Mesodermal cell (in vitro differentiated cells): ENCODE results near the gene PDE8A.

Experiments
- H3K27ac ChIP-seq: 2 replicates; pipeline ENCODE4 v1.7.0; 2013; ENCODE audit warnings: mild to moderate bottlenecking, low read depth, low read length, moderate library complexity; ENCODE audit not compliant: severe bottlenecking
- H3K36me3 ChIP-seq: 2 replicates; pipeline ENCODE4 v1.7.1; 2013; ENCODE audit warnings: mild to moderate bottlenecking, low read length, moderate library complexity; ENCODE audit not compliant: control insufficient read depth, insufficient read depth
- H3K4me1 ChIP-seq: one replicate; pipeline ENCODE4 v1.7.1; 2013; ENCODE audit warnings: mild to moderate bottlenecking, low read length; ENCODE audit not compliant: insufficient read depth, control insufficient read depth, poor library complexity, severe bottlenecking
- H3K4me3 ChIP-seq: 2 replicates; pipeline ENCODE4 v1.7.0; 2013; ENCODE audit warnings: low read length, control low read depth, mild to moderate bottlenecking; ENCODE audit not compliant: insufficient read depth, poor library complexity, severe bottlenecking; ENCODE audit errors: extremely low read depth
- H3K9me3 ChIP-seq: 2 replicates; pipeline ENCODE4 v1.7.1; 2013; ENCODE audit warnings: mild to moderate bottlenecking, low read length, moderate library complexity; ENCODE audit not compliant: control insufficient read depth
- WGBS, 2 experiments: methylation state at CpG; one replicate each; pipeline ENCODE4 v1.1.5; 2013; ENCODE audit warnings: missing lambda C conversion rate in 2 of 2; ENCODE audit not compliant: insufficient coverage in 2 of 2; 5-methylcytosine and 5-hydroxymethylcytosine counted together

PDE8A gene

GRCh38 chr15:85005319-85005718, 23.7 kb downstream of the PDE8A start:
- Histone ChIP-seq H3K9me3 (no peaks in the 10 kb centered on the region), H3K36me3 (no peaks in the 10 kb centered on the region), H3K4me3 (no peak overlapping the region), H3K27ac (no peak overlapping the region), H3K4me1 (peaks cover 8% of the 10 kb centered on the region)
- 100% methylated on average over 2 of the region's 2 CpGs; no CpG with 5 or more reads in 1 of the 2 experiments for WGBS, 2 experiments

DNA sequence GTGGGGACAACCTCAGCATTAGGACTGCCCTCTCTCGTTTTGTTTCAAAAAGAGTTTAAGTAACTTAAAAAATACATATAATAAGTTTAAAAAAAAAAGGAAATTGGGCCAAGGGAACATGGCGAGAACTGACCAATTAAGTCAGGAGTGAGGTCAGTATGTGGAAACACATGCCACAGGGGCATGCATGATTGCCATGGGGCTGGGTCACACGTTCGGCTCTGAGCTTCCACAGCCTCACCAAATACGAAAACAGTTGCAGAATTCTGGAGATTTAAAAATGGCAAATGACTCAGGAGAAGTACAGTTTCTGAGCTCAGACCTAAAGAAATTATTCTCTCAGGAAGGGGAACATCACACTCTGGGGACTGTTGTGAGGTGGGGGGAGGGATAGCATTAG, 24.1 kb downstream of the PDE8A start:
- no peaks in the 10 kb centered on the region for H3K36me3 ChIP-seq
- H3K4me1 ChIP-seq: peaks cover 10% of the 10 kb centered on the region
- H3K4me3 ChIP-seq: no peak overlapping the region
- 92 to 95% methylated on average over 3 to 4 of the region's 5 CpGs for WGBS, 2 experiments
- H3K9me3 ChIP-seq: no peaks in the 10 kb centered on the region
- no peak overlapping the region for H3K27ac ChIP-seq

DNA sequence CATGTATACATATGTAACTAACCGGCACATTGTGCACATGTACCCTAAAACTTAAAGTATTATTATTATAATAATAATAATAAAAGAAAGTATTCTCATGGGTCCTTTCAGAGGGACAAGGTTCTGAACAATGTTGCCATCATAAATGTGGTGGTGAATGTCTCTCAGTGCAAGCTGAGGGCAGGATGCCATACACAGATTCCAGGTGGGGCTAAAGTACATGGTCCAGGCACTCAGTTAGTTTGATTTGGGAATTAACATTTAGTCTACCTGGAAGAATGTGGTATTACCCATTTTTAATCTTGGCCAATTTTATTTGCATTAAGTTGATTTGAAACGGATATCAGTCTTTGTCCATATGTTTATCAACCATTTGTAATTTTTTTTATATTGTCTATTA, 24.5 kb downstream of the PDE8A start:
- H3K36me3 ChIP-seq: no peaks in the 10 kb centered on the region
- H3K9me3 ChIP-seq: no peaks in the 10 kb centered on the region
- H3K4me3 ChIP-seq: no peak overlapping the region
- no peak overlapping the region for H3K27ac ChIP-seq
- peaks cover 10% of the 10 kb centered on the region for H3K4me1 ChIP-seq
- WGBS, 2 experiments: no CpG with 5 or more reads among the region's 2 CpGs

- H3K27ac ChIP-seq: no peak overlapping the region
- H3K4me3 ChIP-seq: no peak overlapping the region
- 77 to 89% methylated on average over 3 of the region's 3 CpGs for WGBS, 2 experiments
- no peaks in the 10 kb centered on the region for H3K36me3 ChIP-seq
- no peaks in the 10 kb centered on the region for H3K9me3 ChIP-seq
- H3K4me1 ChIP-seq: peaks cover 10% of the 10 kb centered on the region
Observed at GRCh38 chr15:85006655-85007054, 25.0 kb downstream of the PDE8A start.

DNA sequence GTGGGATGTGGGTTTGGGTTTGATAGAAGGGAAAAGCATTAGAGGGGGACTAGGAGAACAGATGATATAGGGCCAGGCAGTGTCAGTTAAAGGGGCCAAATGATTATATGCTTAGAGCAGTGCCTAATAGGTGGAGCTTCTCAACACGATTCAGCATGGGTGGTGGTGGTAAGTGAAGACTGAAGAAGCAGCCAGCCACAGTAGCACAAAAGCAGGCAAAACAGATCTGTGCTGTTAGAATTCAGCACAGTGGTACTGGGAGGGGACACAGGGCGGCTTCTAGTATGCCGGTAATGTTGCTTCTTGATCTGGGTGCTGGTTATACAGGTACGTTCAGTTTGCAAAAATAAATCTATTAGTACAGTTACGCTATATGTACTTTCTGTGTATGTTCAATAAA, 25.5 kb downstream of the PDE8A start:
- H3K27ac ChIP-seq: no peak overlapping the region
- H3K36me3 ChIP-seq: no peaks in the 10 kb centered on the region
- 82 to 83% methylated on average over 2 to 3 of the region's 5 CpGs for WGBS, 2 experiments
- no peak overlapping the region for H3K4me3 ChIP-seq
- no peaks in the 10 kb centered on the region for H3K9me3 ChIP-seq
- peaks cover 9% of the 10 kb centered on the region for H3K4me1 ChIP-seq

- Histone ChIP-seq H3K27ac (no peak overlapping the region), H3K4me3 (no peak overlapping the region), H3K9me3 (no peaks in the 10 kb centered on the region), H3K36me3 (no peaks in the 10 kb centered on the region), H3K4me1 (peaks cover 3% of the 10 kb centered on the region)
- WGBS, 2 experiments: 100% methylated on average over 2 of the region's 4 CpGs; no CpG with 5 or more reads in 1 of the 2 experiments
Observed at GRCh38 chr15:85007741-85008397, 26.2 kb downstream of the PDE8A start.

DNA sequence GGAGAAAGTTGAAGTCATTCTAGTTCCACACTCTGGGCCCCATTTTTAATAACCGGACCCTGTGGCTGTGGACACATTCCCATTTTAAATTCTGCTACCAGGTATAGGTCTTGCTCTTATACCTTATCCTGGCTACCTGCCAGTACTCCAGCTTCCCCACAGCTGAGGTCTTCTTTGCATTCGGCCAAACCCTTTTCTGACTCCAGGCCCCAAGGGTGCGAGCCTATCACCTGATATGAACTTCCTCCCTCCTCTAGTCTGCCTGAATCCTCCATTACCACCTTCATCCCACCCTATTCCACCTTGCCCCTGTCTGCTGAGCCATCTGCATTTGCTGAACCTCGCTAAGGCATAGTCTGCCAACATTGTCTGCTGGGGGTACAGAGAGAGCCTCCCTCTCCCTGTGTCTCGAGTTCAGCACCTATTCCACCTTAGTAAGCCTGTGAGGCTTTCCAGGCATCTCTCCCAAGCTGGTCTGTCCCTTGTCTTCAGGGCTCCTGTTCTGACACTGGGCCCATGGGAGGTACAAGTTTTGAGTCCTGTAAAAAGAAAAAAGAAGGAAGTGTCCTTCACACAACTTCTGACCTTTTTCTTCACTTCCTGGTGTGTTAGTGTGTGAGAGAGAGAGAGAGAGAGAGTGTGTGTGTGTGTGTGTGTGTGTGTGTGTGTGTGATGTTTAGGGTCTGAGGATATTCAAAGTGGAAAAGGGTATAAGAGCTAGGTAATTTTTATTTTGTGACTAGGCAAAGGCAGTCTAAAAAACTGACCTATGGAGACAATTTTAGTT, 27.0 kb downstream of the PDE8A start:
- WGBS, 2 experiments: 87 to 97% methylated on average over 3 to 5 of the region's 5 CpGs
- Histone ChIP-seq H3K4me1 (peaks cover 3% of the 10 kb centered on the region), H3K36me3 (no peaks in the 10 kb centered on the region), H3K9me3 (no peaks in the 10 kb centered on the region), H3K4me3 (no peak overlapping the region), H3K27ac (no peak overlapping the region)

- Histone ChIP-seq H3K9me3 (no peaks in the 10 kb centered on the region), H3K4me1 (peaks cover 3% of the 10 kb centered on the region), H3K36me3 (no peaks in the 10 kb centered on the region), H3K27ac (no peak overlapping the region), H3K4me3 (no peak overlapping the region)
- 80% methylated on average over 1 of the region's 2 CpGs; no CpG with 5 or more reads in 1 of the 2 experiments for WGBS, 2 experiments
Observed at GRCh38 chr15:85009435-85009834, 27.8 kb downstream of the PDE8A start.

- no peaks in the 10 kb centered on the region for H3K36me3 ChIP-seq
- H3K4me3 ChIP-seq: no peak overlapping the region
- peaks cover 3% of the 10 kb centered on the region for H3K4me1 ChIP-seq
- H3K9me3 ChIP-seq: no peaks in the 10 kb centered on the region
- no peak overlapping the region for H3K27ac ChIP-seq
Observed at GRCh38 chr15:85010071-85010385, 28.4 kb downstream of the PDE8A start.

- Histone ChIP-seq H3K9me3 (no peaks in the 10 kb centered on the region), H3K4me3 (no peak overlapping the region), H3K27ac (peak overlapping the region; percentile 36), H3K4me1 (peaks cover 3% of the 10 kb centered on the region), H3K36me3 (no peaks in the 10 kb centered on the region)
- WGBS, 2 experiments: 100% methylated on average over 1 of the region's 3 CpGs; no CpG with 5 or more reads in 1 of the 2 experiments
Observed at GRCh38 chr15:85010386-85011159, 28.9 kb downstream of the PDE8A start.
